Endodermal cell (in vitro differentiated cells): ENCODE results near the gene RBM34. TPM values are rescaled to one million over a fixed set of nuclear protein-coding genes. Genes with fewer than 3 reads are reported as not detected.

ENCODE experiments used
- DNase-seq: peaks from one replicate; pipeline ENCODE4 v3.0.0-alpha.2; 2017
- H3K27ac ChIP-seq: 2 replicates; pipeline ENCODE4 v1.5.1; 2013; ENCODE audit warnings: mild to moderate bottlenecking, low read depth, low read length, moderate library complexity
- H3K27me3 ChIP-seq: 2 replicates; pipeline ENCODE4 v1.6.1; 2013; ENCODE audit warnings: mild to moderate bottlenecking, low read length, moderate library complexity; ENCODE audit not compliant: insufficient read depth, control insufficient read depth, poor library complexity, severe bottlenecking
- H3K36me3 ChIP-seq: 2 replicates; pipeline ENCODE4 v1.7.0; 2013; ENCODE audit warnings: mild to moderate bottlenecking, low read length, moderate library complexity; ENCODE audit not compliant: control insufficient read depth, insufficient read depth
- H3K4me1 ChIP-seq: one replicate; pipeline ENCODE4 v1.7.0; 2013; ENCODE audit warnings: low read length; ENCODE audit not compliant: control insufficient read depth, insufficient read depth
- H3K4me3 ChIP-seq: 2 replicates; pipeline ENCODE4 v1.5.1; 2013; ENCODE audit warnings: mild to moderate bottlenecking, low read length, moderate library complexity
- H3K9ac ChIP-seq: 2 replicates; pipeline ENCODE4 v1.6.1; 2013; ENCODE audit warnings: mild to moderate bottlenecking, low read length, moderate library complexity; ENCODE audit not compliant: poor library complexity, severe bottlenecking; ENCODE audit errors: extremely low read depth
- H3K9me3 ChIP-seq: 2 replicates; pipeline ENCODE4 v1.6.1; 2013; ENCODE audit warnings: mild to moderate bottlenecking, low read length, moderate library complexity; ENCODE audit not compliant: control insufficient read depth
- H3K27ac Mint-ChIP-seq: 2 replicates; pipeline ENCODE4 v1.8.0; 2020; ENCODE audit warnings: mixed read lengths
- H3K27me3 Mint-ChIP-seq: 2 replicates; pipeline ENCODE4 v1.8.0; 2021; ENCODE audit warnings: mild to moderate bottlenecking, mixed read lengths; ENCODE audit not compliant: insufficient read depth
- H3K36me3 Mint-ChIP-seq: 2 replicates; pipeline ENCODE4 v1.8.0; 2020; ENCODE audit warnings: low read depth, mixed read lengths
- H3K4me1 Mint-ChIP-seq: 2 replicates; pipeline ENCODE4 v1.8.0; 2020; ENCODE audit warnings: mixed read lengths
- H3K4me3 Mint-ChIP-seq: 2 replicates; pipeline ENCODE4 v1.8.0; 2020; ENCODE audit warnings: mild to moderate bottlenecking, moderate library complexity, mixed read lengths
- H3K9me3 Mint-ChIP-seq: 2 replicates; pipeline ENCODE4 v1.8.0; 2020; ENCODE audit warnings: mild to moderate bottlenecking, mixed read lengths
- WGBS, 2 experiments: methylation state at CpG; one replicate each; pipeline versions ENCODE4 v1.1.5 to v1.1.7; 2013; ENCODE audit warnings: missing lambda C conversion rate in 2 of 2, mixed read lengths in 1 of 2; ENCODE audit not compliant: insufficient coverage in 1 of 2, insufficient read length in 1 of 2; 5-methylcytosine and 5-hydroxymethylcytosine counted together
- total RNA-seq, 2 donors: library from RNA; stranded (reverse); fragmentation: NEBNext Ultra II Directional in 1 of 2; extraction: Animal tissue kit (Norgen Biotek cat#: 25700) in 1 of 2; gene quantifications; 2 replicates in 1 of 2; 3 replicates in 1 of 2; pipeline ENCODE4 v1.2.1, GENCODE V29; 2021
- TF ChIP-seq, protein P1 (sequence below): fragments of 200-600 bp; sonication (generic); conservative IDR thresholded peaks from 2 replicates; pipeline ENCODE4 v1.5.0; 2021; ENCODE audit warnings: antibody characterized with exemption, mild to moderate bottlenecking

RBM34 gene
- total RNA-seq, 2 donors from 2014 or later = 104 to 127 TPM

DNA sequence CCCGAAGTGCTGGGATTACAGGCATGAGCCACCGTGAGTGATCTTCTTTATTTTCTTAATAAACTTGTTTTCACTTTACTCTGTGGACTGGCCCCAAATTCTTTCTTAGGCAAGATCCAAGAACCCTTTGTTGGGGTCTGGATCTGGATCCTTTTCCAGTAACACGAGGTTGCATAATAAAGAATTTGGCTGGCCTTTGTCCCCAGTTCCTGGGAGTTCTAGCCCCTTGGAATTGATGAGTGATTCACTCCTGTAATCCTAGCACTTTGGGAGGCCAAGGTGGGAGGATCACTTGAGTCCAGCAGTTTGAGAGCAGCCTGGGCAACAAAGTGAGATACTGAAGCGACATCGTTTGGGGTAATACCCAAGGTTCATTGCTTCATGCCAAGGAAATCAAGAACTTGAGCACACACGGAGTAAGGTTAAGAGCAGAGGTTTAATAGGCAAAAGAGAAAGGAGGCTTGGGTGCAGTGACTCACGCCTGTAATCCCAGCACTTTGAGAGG is 30.2 kb downstream of the RBM34 start:
- H3K4me3 Mint-ChIP-seq = no peak overlapping the region
- 92 to 95% methylated on average over 6 to 7 of the region's 7 CpGs for WGBS, 2 experiments
- peaks cover 31% of the 10 kb centered on the region for H3K4me1 Mint-ChIP-seq
- TF ChIP-seq, protein P1, sequence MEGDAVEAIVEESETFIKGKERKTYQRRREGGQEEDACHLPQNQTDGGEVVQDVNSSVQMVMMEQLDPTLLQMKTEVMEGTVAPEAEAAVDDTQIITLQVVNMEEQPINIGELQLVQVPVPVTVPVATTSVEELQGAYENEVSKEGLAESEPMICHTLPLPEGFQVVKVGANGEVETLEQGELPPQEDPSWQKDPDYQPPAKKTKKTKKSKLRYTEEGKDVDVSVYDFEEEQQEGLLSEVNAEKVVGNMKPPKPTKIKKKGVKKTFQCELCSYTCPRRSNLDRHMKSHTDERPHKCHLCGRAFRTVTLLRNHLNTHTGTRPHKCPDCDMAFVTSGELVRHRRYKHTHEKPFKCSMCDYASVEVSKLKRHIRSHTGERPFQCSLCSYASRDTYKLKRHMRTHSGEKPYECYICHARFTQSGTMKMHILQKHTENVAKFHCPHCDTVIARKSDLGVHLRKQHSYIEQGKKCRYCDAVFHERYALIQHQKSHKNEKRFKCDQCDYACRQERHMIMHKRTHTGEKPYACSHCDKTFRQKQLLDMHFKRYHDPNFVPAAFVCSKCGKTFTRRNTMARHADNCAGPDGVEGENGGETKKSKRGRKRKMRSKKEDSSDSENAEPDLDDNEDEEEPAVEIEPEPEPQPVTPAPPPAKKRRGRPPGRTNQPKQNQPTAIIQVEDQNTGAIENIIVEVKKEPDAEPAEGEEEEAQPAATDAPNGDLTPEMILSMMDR = no peak
- H3K9me3 ChIP-seq = no peaks in the 10 kb centered on the region
- peaks cover 64% of the 10 kb centered on the region for H3K36me3 ChIP-seq
- H3K27me3 ChIP-seq = no peaks in the 10 kb centered on the region
- H3K36me3 Mint-ChIP-seq = peaks cover 71% of the 10 kb centered on the region
- H3K27ac Mint-ChIP-seq = no peak overlapping the region
- peaks cover 12% of the 10 kb centered on the region for H3K9me3 Mint-ChIP-seq
- H3K27ac ChIP-seq = no peak overlapping the region
- no peak for DNase-seq
- H3K9ac ChIP-seq = no peak overlapping the region
- H3K4me3 ChIP-seq = no peak overlapping the region
- H3K4me1 ChIP-seq = peaks cover 11% of the 10 kb centered on the region
- no peaks in the 10 kb centered on the region for H3K27me3 Mint-ChIP-seq

DNA sequence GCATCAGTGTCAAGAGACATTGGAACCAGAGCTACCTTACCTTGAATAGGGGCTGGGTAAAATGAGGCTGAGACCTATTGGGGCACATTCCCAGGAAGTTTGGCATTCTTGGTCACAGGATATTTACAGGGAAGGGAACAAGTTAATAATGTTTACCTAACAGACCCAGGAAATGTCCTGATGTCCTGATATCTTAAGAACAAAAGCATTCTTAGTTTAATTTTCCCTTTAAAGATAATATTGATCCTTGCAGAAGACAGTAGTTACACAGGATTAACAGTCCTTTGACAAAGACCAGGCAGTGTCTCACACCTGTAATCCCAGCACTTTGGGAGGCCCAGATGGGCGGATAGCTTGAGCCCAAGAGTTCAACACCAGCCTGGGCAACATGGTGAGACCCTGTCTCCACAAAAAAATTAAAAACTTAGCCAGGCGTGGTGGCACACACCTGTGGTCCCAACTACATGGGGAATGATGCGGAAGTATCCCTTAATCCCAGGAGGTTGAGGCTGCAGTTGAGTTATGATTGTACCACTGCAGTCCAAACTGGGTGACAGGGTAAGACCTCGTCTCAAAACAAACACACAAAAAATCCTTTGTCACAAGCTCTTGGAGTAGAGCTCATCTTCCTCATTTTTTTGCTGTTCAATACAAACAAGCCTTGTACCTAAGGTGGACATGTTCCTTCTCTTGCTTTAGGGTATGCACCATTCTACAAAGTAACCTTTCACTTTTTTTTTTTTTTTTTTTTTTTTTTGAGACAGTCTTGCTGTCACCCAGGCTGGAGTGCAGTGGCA is 31.1 kb downstream of the RBM34 start:
- Mint-ChIP-seq H3K27ac (peak overlapping the region; percentile 100), H3K9me3 (peaks cover 12% of the 10 kb centered on the region), H3K4me1 (peaks cover 31% of the 10 kb centered on the region), H3K4me3 (peak overlapping the region; percentile 100), H3K27me3 (no peaks in the 10 kb centered on the region), H3K36me3 (peaks cover 72% of the 10 kb centered on the region)
- Histone ChIP-seq H3K4me3 (no peak overlapping the region), H3K36me3 (peaks cover 64% of the 10 kb centered on the region), H3K9me3 (no peaks in the 10 kb centered on the region), H3K4me1 (peaks cover 11% of the 10 kb centered on the region), H3K9ac (peak overlapping the region; percentile 100), H3K27me3 (no peaks in the 10 kb centered on the region), H3K27ac (no peak overlapping the region)
- peak; percentile 79 for DNase-seq
- WGBS, 2 experiments = 78% methylated on average over 4 of the region's 4 CpGs
- TF ChIP-seq, protein P1 = no peak

DNA sequence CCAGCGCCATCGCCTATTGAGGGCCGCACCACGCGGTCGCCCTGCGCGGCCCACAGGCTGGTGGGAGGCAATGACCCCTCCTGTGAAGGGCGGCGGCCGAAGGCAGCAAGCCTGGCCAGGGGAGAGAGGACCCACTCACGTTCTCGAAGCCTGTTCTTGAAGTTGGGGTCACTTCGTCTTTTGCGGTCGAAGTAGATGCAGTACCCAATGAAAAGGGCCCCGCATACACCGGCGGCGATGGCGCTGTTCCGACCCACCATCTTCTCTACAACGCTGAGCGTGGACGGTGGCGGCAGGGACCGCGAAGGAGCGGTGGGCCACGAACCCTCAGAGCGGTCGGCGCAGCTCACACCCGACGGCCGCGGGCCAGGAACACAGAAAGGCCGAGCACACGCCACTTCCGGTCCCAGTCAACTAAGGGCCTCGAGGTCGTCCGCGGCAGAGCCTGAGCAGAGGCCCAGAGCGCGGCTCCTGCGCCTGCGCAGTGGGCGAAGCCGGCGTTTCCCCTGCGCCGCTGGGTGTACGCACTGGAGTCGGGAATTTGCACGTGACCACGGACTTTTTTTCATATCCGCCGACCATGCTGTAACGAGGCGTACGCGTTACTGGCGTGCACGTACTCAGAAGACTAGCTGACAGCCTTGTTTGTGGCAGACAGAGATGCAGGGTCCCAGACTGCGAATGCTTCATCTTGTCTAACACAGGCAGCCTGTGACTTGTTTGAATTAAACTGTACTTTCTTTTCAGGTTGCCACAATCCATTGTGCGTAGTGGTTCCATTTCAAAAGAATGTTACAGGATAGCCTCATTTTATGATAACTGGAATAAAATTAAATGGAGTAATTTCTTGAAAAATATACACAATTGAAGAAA is 32.4 kb downstream of the RBM34 start, which contains the start of gene TOMM20:
TSS of gene TOMM20 (minus strand) at position 382 of the 873 bp plus-strand sequence. CDS start at position 260, 122 bp downstream.
- peak within 1 kb of the TSS; percentile 96 for H3K27ac ChIP-seq
- H3K4me1 ChIP-seq = peaks cover 11% of the 10 kb centered on the region
- peaks cover 67% of the 10 kb centered on the region for H3K36me3 ChIP-seq
- Mint-ChIP-seq H3K27ac (peak within 1 kb of the TSS; percentile 100), H3K4me1 (peaks cover 34% of the 10 kb centered on the region), H3K9me3 (peaks cover 12% of the 10 kb centered on the region), H3K27me3 (no peaks in the 10 kb centered on the region), H3K4me3 (peak within 1 kb of the TSS; percentile 100), H3K36me3 (peaks cover 70% of the 10 kb centered on the region)
- WGBS, 2 experiments = 2 to 4% methylated on average over 29 to 67 of the region's 67 CpGs
- DNase-seq = peak; percentile 98
- no peaks in the 10 kb centered on the region for H3K27me3 ChIP-seq
- H3K4me3 ChIP-seq = peak within 1 kb of the TSS; percentile 85
- peak within 1 kb of the TSS; percentile 100 for H3K9ac ChIP-seq
- no peaks in the 10 kb centered on the region for H3K9me3 ChIP-seq
- TF ChIP-seq, protein P1 = no peak
